ENCODE data around the gene CEP85L.

The CEP85L gene

DNA sequence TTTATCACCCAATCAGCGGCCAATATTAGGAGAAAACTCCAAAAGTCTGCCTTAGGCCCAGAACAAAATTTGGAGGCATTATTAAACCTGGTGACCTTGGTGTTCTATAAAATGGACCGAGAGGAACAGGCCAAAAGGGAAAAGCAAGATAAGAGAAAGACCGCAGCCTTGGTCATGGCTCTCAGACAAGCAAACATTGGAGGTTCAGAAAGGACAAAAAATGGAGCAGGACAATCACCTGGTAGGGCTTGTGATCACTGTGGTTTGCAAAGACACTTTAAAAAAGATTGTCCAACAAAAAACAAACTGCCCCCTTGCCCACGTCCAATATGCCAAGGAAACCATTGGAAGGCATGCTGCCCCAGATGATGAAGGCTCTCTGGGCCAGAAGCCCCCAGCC, 31.2 kb downstream of the CEP85L start:
- no peak for DNase-seq

DNA sequence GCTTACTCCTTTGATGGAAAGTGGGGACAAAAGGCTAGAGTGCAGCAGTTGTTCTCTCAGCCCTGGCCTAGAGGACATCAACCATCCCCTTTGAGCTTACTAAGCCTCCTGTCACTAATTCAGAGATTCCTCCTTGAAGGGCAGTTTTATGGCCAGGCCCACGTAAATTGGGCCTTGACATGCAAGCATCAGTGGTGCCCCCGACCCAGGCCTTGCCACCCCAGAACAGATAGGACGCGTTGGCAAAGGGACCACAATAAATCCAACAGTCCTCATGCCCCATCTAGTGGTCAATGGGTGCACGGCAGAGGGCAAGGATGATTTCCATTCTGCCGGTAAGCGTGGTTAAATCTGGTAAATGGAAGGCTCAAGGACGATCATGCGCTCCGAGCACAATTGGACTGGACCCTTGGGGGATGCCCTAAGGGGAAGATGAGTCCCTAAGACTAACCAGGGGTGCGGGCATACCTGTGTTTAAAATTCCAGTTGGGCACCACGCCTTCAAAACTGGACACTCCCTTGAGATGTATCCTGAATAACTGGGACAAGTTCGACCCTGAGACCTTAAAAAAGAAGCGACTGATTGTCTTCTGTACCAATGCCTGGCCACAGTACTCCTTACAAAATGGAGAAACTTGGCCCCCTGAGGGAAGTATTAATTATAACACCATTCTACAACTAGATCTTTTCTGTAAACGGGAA, 32.6 kb downstream of the CEP85L start:
- peak; percentile 43 for DNase-seq

DNA sequence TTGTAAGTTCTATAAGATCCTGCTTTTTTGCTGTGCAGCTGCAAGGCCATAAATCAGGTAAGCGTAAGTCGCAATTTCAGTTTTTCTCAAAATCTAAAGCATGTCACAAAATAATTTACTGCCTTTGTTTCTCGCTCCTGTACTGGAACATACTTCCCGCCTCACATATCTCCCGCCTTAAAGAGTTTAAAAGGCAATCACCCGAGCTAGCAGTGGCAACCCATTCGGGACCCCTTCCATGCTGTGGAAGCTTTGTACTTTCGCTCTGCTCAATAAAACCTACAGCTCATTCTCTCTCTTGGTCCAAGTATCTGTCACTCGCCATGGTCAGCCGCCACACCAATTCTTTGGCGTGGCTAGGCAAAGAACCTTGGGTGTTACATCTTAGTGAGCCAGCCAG, 34.0 kb downstream of the CEP85L start:
- no peak for DNase-seq

GRCh38 chr6:118611334-118611733, 40.1 kb downstream of the CEP85L start:
- DNase-seq = no peak

DNA sequence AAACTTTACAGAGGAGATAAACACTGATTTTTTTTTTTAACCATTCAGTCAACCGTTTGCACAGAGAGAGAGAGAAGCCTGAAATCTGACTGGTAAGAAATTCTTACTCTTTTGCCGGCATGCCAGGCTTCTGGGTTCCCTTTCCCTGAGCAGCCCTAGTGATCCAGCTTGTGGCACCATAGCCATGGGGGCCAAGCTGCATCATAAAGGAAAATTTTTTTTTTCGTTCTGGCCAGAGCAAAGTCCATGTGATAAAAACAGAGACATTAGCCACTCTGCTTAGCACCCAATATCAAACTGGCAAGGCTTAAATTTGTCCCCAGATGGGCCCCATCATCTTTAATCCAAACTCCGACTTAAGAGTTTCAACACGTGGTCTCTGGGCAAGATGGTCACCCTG, 44.5 kb downstream of the CEP85L start:
- no peak for DNase-seq

- DNase-seq = no peak
Observed at GRCh38 chr6:118606268-118606667, 45.1 kb downstream of the CEP85L start.

- no peak for DNase-seq
Observed at GRCh38 chr6:118603372-118603771, 48.0 kb downstream of the CEP85L start.

GRCh38 chr6:118602300-118602699, 49.1 kb downstream of the CEP85L start:
- DNase-seq = no peak

DNA sequence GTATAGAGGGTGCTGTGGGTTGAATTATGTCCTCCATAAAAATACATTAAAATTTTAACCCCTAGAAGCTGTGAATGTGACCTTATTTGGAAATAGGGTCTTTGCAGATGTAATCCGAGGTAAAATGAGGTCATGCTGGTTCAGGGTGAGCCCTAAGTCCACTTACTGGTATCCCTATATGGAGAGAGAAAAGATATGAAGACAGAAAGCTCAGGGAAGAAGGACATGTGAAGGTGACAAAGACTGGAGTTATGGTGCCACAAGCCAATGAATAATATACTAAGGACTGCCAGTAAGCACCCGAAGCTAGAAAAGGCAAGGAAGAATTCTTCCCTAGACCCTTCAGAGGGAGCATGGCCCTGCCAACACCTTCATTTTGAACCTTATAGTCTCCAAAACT, 53.1 kb downstream of the CEP85L start:
- DNase-seq = no peak

DNA sequence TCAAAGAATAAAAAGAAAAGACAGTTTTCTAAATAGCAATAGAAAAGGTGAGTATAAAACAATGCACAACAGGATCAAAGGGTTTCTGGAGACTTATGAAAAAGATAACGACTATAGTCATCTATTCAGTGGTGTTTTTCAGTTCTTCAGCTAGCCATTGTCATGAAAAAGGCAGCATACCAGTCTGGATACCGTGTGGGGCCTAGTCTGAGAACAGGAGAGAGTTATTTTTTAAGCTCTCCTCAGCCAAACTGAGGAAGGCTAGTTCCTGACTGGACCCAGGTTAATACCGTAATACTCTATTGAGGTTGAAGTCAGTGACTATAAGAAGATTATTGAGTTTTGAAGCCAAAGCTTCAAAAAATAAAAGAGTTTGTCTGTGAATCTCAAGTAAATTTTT, 53.8 kb downstream of the CEP85L start:
- no peak for DNase-seq

DNA sequence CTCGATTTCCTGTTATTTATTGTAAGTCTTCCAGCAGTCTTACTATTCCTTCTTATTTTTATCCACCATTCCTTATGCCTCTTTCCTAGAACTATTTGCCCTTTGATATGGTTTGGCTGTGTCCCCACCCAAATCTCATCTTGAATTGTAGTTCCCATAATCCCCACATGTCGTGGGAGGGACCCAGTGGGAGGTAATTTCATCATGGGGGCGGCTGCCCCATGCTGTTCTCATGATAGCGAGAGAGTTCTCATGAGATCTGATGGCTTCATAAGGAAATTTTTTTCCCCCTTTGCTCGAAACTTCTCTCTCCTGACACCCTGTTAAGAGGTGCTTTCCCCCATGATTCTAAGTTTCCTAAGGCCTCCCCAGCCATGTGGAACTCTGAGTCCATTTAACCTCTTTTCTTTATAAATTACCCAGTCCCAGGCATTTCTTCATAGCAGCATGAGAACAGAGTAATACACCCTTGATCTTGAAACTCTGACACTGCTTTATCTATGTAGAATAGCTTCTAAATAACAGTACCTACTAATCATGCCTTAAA, 54.5 kb downstream of the CEP85L start:
- no peak for DNase-seq

- no peak for DNase-seq
Observed at GRCh38 chr6:118594877-118595276, 56.5 kb downstream of the CEP85L start.

- DNase-seq = no peak
Observed at GRCh38 chr6:118591897-118592296, 59.5 kb downstream of the CEP85L start.

DNA sequence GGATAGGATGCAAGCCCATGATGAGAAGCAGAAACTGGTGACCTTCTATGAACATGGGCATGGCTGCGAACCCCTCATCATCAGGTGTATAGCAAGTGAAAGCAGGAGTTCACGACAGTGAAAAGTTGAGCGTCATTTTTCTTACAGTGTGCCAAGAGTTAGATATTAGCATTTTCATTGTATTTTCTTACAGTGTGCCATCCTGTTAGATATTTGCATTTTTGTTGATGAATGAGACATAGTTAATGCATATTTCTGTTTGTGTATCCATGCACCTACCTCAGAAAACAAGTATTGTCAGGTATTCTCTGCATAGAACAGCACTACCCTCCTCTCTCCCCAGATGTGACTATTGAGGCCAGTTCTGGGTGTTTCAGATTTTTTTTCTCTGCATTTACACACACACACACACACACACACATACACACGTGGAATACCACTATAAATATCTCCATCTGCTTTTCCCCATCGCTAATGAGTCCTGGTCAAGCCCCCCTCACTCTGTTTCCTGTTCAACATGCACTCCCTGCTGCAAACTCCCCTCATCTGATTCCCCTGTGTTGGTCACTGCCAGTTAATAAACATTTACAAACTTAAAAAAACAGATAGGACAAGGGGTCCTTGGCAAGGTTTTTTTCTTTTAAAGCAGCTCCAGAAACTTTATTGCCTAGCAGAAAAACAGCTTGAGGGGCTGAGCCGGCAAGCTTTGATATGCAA, 61.6 kb downstream of the CEP85L start:
- DNase-seq = no peak

- DNase-seq = no peak
Observed at GRCh38 chr6:118589186-118589585, 62.2 kb downstream of the CEP85L start.

DNA sequence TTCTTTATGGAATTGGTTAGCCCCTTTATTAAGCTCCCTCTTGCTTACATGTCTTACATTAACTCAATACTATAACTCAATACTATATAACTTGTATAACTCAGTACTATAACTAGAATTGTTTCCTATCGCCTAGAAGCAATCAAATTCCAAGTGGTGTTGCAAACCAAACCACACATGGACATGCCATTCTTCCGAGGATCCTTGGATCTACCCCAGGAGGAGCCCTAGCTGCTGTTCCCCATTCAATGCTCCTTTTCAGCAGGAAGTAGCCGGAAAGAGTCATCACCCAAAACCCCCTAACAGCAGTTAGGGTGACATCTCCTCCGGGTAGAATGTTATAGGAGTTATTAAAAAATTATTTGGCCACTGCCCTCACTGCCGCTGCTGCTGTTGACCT, 62.8 kb downstream of the CEP85L start:
- no peak for DNase-seq

DNA sequence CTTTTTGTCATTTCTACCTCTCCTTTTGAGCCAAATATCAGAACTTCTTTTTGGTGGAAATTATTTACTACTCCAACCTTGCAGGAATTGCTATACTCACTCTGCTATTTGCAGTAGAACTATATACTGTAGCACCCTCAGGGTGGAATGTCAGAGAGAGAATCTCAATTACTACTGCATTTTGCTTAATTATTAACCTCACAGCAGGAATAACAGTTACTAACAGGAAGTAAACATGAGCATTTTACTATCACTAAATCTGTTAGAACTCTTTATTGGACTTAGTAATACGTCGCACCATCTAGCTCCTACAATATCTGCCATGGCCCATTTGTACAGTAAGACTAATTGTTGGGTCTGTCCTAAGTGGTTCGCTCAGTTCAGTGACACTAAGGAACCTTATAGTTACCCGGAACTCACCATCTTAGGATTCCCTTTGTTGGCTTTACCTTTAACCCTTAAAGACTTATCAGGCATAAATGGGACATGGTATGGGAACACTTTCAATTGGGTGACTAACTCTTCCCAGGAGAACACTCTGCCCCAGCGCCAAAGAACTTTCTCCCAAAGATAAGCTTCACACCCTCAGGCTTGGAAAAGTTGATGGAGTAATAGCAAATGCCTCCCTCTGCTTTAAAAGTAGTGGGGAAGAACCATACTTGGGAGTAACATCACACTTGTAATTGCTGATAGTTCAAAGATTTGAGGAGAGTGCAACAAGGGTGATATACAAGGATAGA, 64.5 kb downstream of the CEP85L start:
- no peak for DNase-seq

- no peak for DNase-seq
Observed at GRCh38 chr6:118584911-118585310, 66.5 kb downstream of the CEP85L start.

DNA sequence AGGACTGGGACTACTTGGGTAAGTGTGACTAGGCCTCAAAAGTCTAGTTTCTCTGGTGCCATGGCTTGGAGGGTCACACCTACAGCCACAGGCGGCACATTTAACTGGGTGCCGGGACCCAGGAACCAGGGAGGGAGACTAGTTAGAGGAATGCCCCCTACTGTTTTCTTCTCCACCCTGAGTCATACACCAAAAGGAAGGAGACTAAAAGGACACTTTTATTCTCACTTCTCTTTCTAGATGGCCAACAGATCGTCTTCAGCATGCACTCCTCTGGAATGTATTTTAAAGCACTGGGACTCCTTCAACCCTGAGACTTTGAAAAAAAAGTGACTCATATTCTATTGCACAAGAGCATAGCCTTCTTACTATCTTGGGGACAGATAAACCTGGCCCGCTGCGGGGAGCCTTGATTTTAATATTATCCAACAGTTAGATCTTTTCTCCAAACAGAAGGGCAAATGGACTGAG, 69.9 kb downstream of the CEP85L start:
- DNase-seq = peak; percentile 73

DNA sequence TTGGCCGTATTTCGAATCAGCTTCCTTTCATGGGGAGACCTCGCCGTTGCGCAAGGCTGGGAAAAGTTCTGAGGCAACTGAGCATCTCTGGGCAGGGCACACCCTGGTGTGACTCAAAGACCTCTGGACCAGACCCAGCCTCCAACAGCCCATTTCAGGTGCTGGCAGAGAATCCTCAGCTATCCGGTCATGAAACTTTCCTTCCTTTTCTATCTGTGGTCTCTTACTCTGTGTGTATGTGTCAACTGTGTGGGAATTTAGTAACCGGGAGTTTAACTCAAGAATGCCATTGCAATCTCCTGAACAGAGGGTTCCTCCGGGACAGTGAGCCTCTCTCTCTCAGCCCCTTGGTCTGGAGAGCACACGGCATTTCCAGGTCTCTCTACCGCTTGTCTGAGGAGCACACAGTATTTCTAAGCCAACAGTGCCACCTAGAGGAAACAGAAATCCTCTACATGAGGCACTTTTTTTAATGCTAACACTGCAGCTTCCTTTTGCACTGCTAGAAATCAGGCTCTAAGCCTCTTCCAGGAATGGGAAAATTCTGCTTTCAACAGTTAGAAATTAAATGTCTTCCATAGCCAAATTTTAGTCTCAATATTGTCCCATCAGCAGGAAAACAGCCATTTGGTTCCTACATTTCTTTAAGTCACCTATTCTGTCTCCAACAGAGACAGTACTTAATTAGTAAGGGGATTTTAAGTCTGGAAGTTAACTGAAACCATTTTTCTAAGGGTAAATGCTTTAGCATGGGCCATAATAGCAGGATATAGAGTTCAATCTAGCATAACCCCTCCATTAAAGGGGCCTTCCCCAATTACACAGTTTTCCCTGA, 70.6 kb downstream of the CEP85L start:
- peak; percentile 70 for DNase-seq

DNA sequence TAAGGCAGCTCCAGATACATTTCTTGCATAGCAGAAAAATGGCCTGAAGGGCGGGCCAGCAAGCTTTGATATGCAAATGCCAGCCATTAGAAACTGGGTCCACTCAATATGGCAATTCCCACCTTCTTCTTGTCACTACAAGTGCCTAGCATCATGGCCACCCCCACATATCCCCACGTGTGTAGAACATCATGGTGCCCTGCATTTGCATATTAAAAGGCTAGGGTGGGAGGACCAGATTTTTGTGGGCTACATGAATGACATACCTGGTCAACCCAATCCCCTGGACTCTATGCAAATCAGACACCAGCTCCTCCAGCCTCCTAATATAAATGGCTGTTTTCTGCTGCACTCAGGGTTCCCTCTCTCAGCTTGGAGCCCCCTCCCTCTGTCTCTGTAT, 71.6 kb downstream of the CEP85L start:
- no peak for DNase-seq

DNA sequence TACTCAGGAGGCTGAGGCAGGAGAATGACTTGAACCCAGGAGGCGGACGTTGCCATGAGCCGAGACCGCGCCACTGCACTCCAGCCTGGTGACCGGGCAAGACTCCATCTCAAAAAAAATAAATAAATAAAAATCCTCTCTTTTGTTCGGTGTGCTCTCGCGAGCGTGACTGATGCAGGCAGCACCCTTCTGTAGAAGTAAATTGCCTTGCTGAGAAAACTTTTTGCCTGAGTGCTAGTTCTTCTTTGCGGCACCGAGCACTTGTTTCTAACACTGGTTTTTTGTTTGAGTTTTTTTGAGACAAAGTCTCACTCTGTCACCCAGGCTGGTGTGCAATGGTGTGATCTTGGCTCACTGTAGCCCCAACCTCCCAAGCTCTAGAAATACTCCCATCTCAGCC, 72.8 kb downstream of the CEP85L start:
- DNase-seq = no peak

All from fibroblast of skin of back (primary cell).